GM19043 (cell line): Measurements from ENCODE around the gene WDR81.

Source experiments
- ATAC-seq: cut with Tn5 transposase; IDR thresholded peaks from one replicate; pipeline ENCODE4 v1.9.1; 2021; ENCODE audit warnings: low read depth; ENCODE audit not compliant: unreplicated experiment

The WDR81 gene

GRCh38 chr17:1774390-1775176, 50.1 kb downstream of the WDR81 start:
- ATAC-seq, result no peak

- no peak for ATAC-seq
Measured at GRCh38 chr17:1776328-1776727, 51.8 kb downstream of the WDR81 start.

- ATAC-seq, result no peak
Measured at GRCh38 chr17:1776857-1777256, 52.4 kb downstream of the WDR81 start.

- no peak for ATAC-seq
Measured at GRCh38 chr17:1779571-1780131, 55.1 kb downstream of the WDR81 start.

- no peak for ATAC-seq
Measured at GRCh38 chr17:1782171-1782567, 57.7 kb downstream of the WDR81 start.

GRCh38 chr17:1783271-1783670, 58.8 kb downstream of the WDR81 start:
- no peak for ATAC-seq

GRCh38 chr17:1783834-1784611, 59.5 kb downstream of the WDR81 start:
- no peak for ATAC-seq

- no peak for ATAC-seq
Measured at GRCh38 chr17:1785930-1786329, 61.4 kb downstream of the WDR81 start.

GRCh38 chr17:1786708-1787107, 62.2 kb downstream of the WDR81 start:
- ATAC-seq, result no peak

GRCh38 chr17:1787301-1787902, 62.9 kb downstream of the WDR81 start:
- no peak for ATAC-seq
